NT2/D1 (cell line): ENCODE measurements around the gene C10orf62.

ENCODE experiments used
- YY1 ChIP-seq: IDR thresholded peaks from 2 replicates; pipeline ENCODE4 v1.6.1; 2011; ENCODE audit not compliant: insufficient read length, insufficient read depth
- ZNF274 ChIP-seq: IDR thresholded peaks from 2 replicates; pipeline ENCODE4 v1.6.1; 2011; ENCODE audit warnings: mild to moderate bottlenecking, low read depth, low read length

DNA sequence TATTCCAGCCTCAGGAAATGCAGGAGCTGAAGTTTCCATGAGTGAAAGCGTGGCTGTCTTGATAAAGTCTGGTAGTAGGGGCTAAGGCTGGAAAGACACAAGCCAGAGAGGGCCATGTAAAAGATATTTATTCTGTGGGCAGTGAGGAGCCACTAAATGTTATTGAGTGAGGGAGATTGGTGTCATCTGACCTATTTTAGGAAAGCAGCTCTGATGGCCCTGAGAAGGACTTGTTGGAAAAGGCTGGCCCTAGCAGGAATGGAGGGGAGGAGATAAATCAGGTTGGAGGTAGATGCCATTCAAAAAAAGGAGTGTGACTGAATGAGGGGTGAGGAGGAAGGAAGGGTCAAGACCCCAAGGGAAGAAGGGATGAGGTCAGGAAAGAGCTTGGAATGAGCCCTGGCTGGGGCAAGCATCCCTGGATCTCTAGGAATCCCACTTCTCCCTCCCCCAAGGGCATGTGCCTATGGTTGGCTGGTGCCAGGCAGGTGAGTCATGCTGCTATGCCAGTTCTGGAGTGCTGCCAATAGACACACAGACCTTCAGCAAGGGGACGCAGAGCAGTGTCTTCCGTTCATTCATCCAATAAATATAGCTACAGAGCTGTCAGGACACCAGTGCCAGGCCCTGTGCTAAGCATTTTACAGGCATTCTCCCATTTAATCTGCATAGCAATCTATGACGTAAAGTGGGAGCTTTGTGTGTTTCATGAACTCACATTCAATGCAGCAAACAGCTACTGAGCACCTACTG, 15.0 kb upstream of the C10orf62 start:
- TF ChIP-seq YY1: no peak
- no peak for TF ChIP-seq ZNF274
